ENCODE results near the gene PSMA6. TPM values are rescaled to one million over a fixed set of nuclear protein-coding genes. Genes with fewer than 3 reads are reported as not detected.

The PSMA6 gene
- total and polyA plus RNA-seq, 10 of the 15 experiments (the other 5 are each of a cell fraction or from before 2014, with no cell fraction given), result 267 to 1,363 (median 402) TPM

DNA sequence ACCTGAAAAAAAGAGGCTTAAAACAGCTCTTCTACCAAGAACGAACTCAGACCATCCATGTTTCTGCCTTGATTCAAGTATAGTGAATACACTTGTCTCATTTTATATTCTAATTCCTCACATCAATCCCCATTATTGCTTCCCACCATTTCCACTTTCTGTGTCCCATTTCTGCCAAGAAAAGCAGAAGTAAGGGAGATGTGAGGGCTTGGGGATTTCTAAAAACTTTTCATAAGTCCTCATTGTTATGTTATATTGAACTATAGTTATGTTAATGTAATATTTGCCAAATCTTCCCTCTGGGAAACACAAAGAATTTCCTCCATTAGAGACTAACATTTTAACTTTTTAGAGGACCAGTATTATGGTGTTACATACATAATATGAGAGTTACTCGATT, 48.2 kb upstream of the PSMA6 start (continued):
- no peak for TF ChIP-seq USF2 (IDR thresholded peaks at IDR 0.05; ENCODE audit: borderline replicate concordance, low read depth, low read length)

- in situ Hi-C loops (cut with MboI) (no loop called here), intact Hi-C loops (cut with micrococcal nuclease; ENCODE audit: unreplicated experiment) (no loop called here)
- ChIA-PET SMC1A (ENCODE audit: uncharacterized antibody, unreplicated experiment) (interaction anchor here (1.1 to 2.2 kb wide), 6 partner anchors 9 to 43 kb away, joined by 4 to 8 read pairs (median 4); no protein-coding TSS in a partner anchor), POLR2A (interaction anchor here (1.2 kb wide), 1 partner anchor 39 kb away, joined by 3 read pairs; no protein-coding TSS in a partner anchor), CTCF (interaction anchor here (0.8 to 2.0 kb wide), 3 partner anchors 9 to 29 kb away, joined by 3 to 8 read pairs (median 3); no protein-coding TSS in a partner anchor), RAD21 (ENCODE audit: unreplicated experiment) (interaction anchor here (0.6 to 0.9 kb wide), 2 partner anchors 9 to 170 kb away, joined by 3 to 4 read pairs; no protein-coding TSS in a partner anchor)
- Histone ChIP-seq H3K9ac (ENCODE audit: control insufficient read depth, insufficient read depth, low read length) (no peak overlapping the region), H3K36me3 (ENCODE audit: control insufficient read depth in 2 of 2, insufficient read depth in 2 of 2, low read length in 1 of 2) (no peaks in the 10 kb centered on the region), H3K79me2 (ENCODE audit: control insufficient read depth, insufficient read depth, low read length) (no peaks in the 10 kb centered on the region), H3K27ac (ENCODE audit: control insufficient read depth, insufficient read depth) (no peak overlapping the region), H3K4me2 (ENCODE audit: control insufficient read depth, insufficient read depth) (no peak overlapping the region), H3K4me3 (no peak overlapping the region), H3K27me3 (replicated peaks in 1 of 2; ENCODE audit: control insufficient read depth in 2 of 2, insufficient read depth in 2 of 2, low read length in 1 of 2) (no peaks in the 10 kb centered on the region), H4K20me1 (ENCODE audit: control insufficient read depth, insufficient read depth) (no peaks in the 10 kb centered on the region), H3K9me3 (replicated peaks; ENCODE audit: control insufficient read depth, insufficient read depth, low read length) (no peaks in the 10 kb centered on the region), H3K4me1 (ENCODE audit: control insufficient read depth, insufficient read depth, low read length) (peaks cover 19% of the 10 kb centered on the region), H2AFZ (ENCODE audit: control insufficient read depth, low read depth, low read length) (no peak overlapping the region)
- WGBS (ENCODE audit: insufficient coverage, insufficient replicate concordance, low lambda C conversion rate, missing lambda C conversion rate), result 99% methylated on average over 4 of the region's 4 CpGs
- no peak for FAIRE-seq
- no peak for ATAC-seq
- no peak for DNase-seq (ENCODE audit: low read depth, low spot score)
- no TSS peak for BruUV-seq (replicated peaks)
- TF ChIP-seq LARP7 (IDR thresholded peaks at IDR 0.05) (no peak), WRNIP1 (IDR thresholded peaks at IDR 0.05; ENCODE audit: borderline replicate concordance, low read depth, low read length) (no peak), SMAD5 (IDR thresholded peaks at IDR 0.05; ENCODE audit: low read depth) (no peak), IKZF1 (conservative IDR thresholded peaks at IDR 0.05) (no peak), KAT2A (conservative IDR thresholded peaks at IDR 0.05; ENCODE audit: control insufficient read depth, low read depth, low read length) (no peak), PKNOX1 (IDR thresholded peaks at IDR 0.05) (no peak), HSF1 (IDR thresholded peaks at IDR 0.05; ENCODE audit: low read depth, low read length) (no peak), FOXK2 (IDR thresholded peaks at IDR 0.05) (no peak), ZBTB11 (CRISPR knock-in tag; IDR thresholded peaks at IDR 0.05) (no peak), NR2C1 (IDR thresholded peaks at IDR 0.05) (no peak)
These were observed 47.6 kb upstream of the PSMA6 start for GRCh38 chr14:35244542-35244941.

All from GM12878 (cell line).